Measurements from ENCODE around the gene SAMD4B. TPM values are rescaled to one million over a fixed set of nuclear protein-coding genes. Genes with fewer than 3 reads are reported as not detected.

The SAMD4B gene
- total and polyA plus RNA-seq, 10 of the 15 experiments (the other 5 are each of a cell fraction or from before 2014, with no cell fraction given), result 2.4 to 43.3 (median 23.9) TPM

DNA sequence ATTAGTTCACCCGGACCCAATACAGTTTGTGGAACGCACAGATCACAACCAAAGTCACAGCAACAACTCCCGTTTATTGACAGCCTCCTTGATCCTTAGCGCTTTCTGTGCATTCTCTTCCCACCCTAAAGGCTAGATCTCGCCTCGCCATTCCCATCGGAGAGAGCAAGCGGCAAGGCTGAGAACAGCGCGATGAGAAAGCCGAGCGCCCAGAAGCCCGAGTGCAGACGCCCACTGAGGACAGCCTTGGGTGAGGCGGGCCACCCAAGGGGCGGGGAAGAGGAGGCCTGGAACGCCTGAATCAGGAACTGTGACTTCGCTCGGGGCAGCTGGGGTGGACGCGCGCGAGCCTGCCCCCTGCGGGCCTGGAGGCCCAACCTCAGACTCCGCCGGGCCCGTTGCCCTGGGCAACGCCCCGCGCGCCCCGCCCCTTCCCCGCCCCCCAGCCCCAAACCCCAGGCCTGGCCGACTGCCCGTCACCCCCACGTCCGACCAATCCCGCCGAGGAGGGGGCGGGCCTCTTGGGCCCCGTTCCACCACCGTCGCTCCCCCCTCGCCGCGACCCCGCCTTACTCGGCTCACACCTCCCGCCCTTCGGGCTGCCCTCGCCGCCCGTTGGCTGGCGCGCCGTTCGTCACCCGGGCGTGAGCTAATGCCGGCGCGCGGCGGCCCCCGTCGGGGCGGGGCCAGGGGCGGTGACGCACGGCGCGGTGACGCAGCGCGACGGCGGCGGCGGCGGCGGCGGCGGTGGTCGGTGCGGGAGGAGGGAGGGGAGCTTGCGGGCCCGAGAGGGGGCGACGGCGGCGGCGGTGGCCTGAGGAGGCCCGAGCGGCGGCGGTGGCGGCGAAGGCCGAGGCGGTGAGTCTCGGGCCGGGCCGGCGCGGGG lies at the start of gene SAMD4B (continued):
- TF ChIP-seq NR2C2 (IDR thresholded peaks at IDR 0.05; ENCODE audit: borderline replicate concordance, control insufficient read depth, insufficient read length, low read depth) (no peak), SIX5 (IDR thresholded peaks at IDR 0.05; ENCODE audit: low read depth, low read length, severe bottlenecking) (peak; percentile 54), SMARCA5 (IDR thresholded peaks at IDR 0.05) (0 out of 2 replicates have a peak, but pooled peaks have one; percentile 67), BHLHE40 (IDR thresholded peaks at IDR 0.05; ENCODE audit: borderline replicate concordance in 1 of 2, low read depth in 2 of 2, low read length in 1 of 2) (peak; percentile 59 to 67; a peak in 3 of 4 replicates), TCF3 (IDR thresholded peaks at IDR 0.05; ENCODE audit: borderline replicate concordance, insufficient read depth, low read depth, low read length) (peak; percentile 47; the same call in 1 of the 2 replicates), YY1 (IDR thresholded peaks at IDR 0.05; ENCODE audit: low read depth, low read length) (peak; percentile 81), SMAD1 (IDR thresholded peaks at IDR 0.05; ENCODE audit: low read depth, partially characterized antibody) (peak; percentile 81), E4F1 (IDR thresholded peaks at IDR 0.05; ENCODE audit: borderline replicate concordance, partially characterized antibody) (no peak), IRF5 (IDR thresholded peaks at IDR 0.05; ENCODE audit: borderline replicate concordance) (no peak), ZNF217 (IDR thresholded peaks at IDR 0.05) (no peak; the same call in 1 of the 2 replicates), EGR1 (IDR thresholded peaks at IDR 0.05; ENCODE audit: borderline replicate concordance in 1 of 2, low read depth in 2 of 2, low read length in 2 of 2) (peak; percentile 33 to 84), POLR2A (IDR thresholded peaks at IDR 0.05; ENCODE audit: low read depth, low read length) (peak; percentile 99), SMC3 (IDR thresholded peaks at IDR 0.05; ENCODE audit: borderline replicate concordance, low read length) (peak; percentile 60), ESRRA (IDR thresholded peaks at IDR 0.05; ENCODE audit: low read length) (0 out of 2 replicates have a peak, but pooled peaks have one; percentile 42), EP300 (IDR thresholded peaks at IDR 0.05; ENCODE audit: borderline replicate concordance in 1 of 2, control insufficient read depth in 1 of 2, low read depth in 2 of 2, low read length in 2 of 2) (no peak)
- TF ChIP-seq, protein P1, sequence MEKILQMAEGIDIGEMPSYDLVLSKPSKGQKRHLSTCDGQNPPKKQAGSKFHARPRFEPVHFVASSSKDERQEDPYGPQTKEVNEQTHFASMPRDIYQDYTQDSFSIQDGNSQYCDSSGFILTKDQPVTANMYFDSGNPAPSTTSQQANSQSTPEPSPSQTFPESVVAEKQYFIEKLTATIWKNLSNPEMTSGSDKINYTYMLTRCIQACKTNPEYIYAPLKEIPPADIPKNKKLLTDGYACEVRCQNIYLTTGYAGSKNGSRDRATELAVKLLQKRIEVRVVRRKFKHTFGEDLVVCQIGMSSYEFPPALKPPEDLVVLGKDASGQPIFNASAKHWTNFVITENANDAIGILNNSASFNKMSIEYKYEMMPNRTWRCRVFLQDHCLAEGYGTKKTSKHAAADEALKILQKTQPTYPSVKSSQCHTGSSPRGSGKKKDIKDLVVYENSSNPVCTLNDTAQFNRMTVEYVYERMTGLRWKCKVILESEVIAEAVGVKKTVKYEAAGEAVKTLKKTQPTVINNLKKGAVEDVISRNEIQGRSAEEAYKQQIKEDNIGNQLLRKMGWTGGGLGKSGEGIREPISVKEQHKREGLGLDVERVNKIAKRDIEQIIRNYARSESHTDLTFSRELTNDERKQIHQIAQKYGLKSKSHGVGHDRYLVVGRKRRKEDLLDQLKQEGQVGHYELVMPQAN (conservative IDR thresholded peaks at IDR 0.05), result peak; percentile 85
- TF ChIP-seq, protein P2, sequence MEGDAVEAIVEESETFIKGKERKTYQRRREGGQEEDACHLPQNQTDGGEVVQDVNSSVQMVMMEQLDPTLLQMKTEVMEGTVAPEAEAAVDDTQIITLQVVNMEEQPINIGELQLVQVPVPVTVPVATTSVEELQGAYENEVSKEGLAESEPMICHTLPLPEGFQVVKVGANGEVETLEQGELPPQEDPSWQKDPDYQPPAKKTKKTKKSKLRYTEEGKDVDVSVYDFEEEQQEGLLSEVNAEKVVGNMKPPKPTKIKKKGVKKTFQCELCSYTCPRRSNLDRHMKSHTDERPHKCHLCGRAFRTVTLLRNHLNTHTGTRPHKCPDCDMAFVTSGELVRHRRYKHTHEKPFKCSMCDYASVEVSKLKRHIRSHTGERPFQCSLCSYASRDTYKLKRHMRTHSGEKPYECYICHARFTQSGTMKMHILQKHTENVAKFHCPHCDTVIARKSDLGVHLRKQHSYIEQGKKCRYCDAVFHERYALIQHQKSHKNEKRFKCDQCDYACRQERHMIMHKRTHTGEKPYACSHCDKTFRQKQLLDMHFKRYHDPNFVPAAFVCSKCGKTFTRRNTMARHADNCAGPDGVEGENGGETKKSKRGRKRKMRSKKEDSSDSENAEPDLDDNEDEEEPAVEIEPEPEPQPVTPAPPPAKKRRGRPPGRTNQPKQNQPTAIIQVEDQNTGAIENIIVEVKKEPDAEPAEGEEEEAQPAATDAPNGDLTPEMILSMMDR (IDR thresholded peaks at IDR 0.05 in 2 of 3, conservative IDR thresholded peaks at IDR 0.05 in 1 of 3; ENCODE audit: control insufficient read depth in 2 of 3, extremely low read depth in 1 of 3, insufficient read depth in 1 of 3, low read depth in 3 of 3, low read length in 3 of 3), result peak; percentile 57 to 91 (median 65); a peak in 5 of 6 replicates
